ENCODE data around the gene HSD17B10.

HSD17B10 gene

GRCh38 chrX:53398216-53398615, 36.0 kb downstream of the HSD17B10 start:
- Histone ChIP-seq H3K9me2 (replicated peaks; ENCODE audit: low read depth, low read length) (no peaks in the 10 kb centered on the region), H3F3A (ENCODE audit: low read depth) (no peaks in the 10 kb centered on the region), H2AFZ (ENCODE audit: low read length) (no peak overlapping the region), H3K4me1 (ENCODE audit: insufficient read depth, low read length, poor library complexity, severe bottlenecking) (no peaks in the 10 kb centered on the region), H3K4me2 (ENCODE audit: low read depth, low read length, poor library complexity, severe bottlenecking) (no peak overlapping the region), H3K27me3 (ENCODE audit: insufficient read depth, low read length, poor library complexity, severe bottlenecking) (no peaks in the 10 kb centered on the region), H3K79me2 (ENCODE audit: insufficient read depth, low read length) (no peaks in the 10 kb centered on the region), H3K36me3 (ENCODE audit: insufficient read depth, low read length) (peaks cover 54% of the 10 kb centered on the region; the same call in 1 of the 2 replicates), H3K9ac (ENCODE audit: low read depth, low read length, poor library complexity, severe bottlenecking) (no peak overlapping the region), H4K20me1 (ENCODE audit: insufficient read depth, low read length, poor library complexity, severe bottlenecking) (no peaks in the 10 kb centered on the region), H3K9me3 (ENCODE audit: insufficient read depth, low read depth, low read length) (no peaks in the 10 kb centered on the region), H3K4me3 (ENCODE audit: low read length, poor library complexity, severe bottlenecking) (no peak overlapping the region)
- TF ChIP-seq EZH2phosphoT487 (IDR thresholded peaks at IDR 0.05; ENCODE audit: borderline replicate concordance), result no peak
- TF ChIP-seq CTCF (conservative IDR thresholded peaks at IDR 0.05; ENCODE audit: low read length), result no peak

GRCh38 chrX:53395605-53396298, 38.4 kb downstream of the HSD17B10 start:
- no peaks in the 10 kb centered on the region for H3K4me1 ChIP-seq (ENCODE audit: insufficient read depth, low read length, poor library complexity, severe bottlenecking)
- H3K4me3 ChIP-seq (ENCODE audit: low read length, poor library complexity, severe bottlenecking), result no peak overlapping the region
- H3K9me3 ChIP-seq (ENCODE audit: insufficient read depth, low read depth, low read length), result no peaks in the 10 kb centered on the region
- H3F3A ChIP-seq (ENCODE audit: low read depth), result no peaks in the 10 kb centered on the region
- H3K36me3 ChIP-seq (ENCODE audit: insufficient read depth, low read length), result peaks cover 43% of the 10 kb centered on the region; the same call in 1 of the 2 replicates
- H3K9me2 ChIP-seq (replicated peaks; ENCODE audit: low read depth, low read length), result no peaks in the 10 kb centered on the region
- H3K27me3 ChIP-seq (ENCODE audit: insufficient read depth, low read length, poor library complexity, severe bottlenecking), result no peaks in the 10 kb centered on the region
- TF ChIP-seq EZH2phosphoT487 (IDR thresholded peaks at IDR 0.05; ENCODE audit: borderline replicate concordance) (no peak), CTCF (conservative IDR thresholded peaks at IDR 0.05; ENCODE audit: low read length) (no peak)
- H4K20me1 ChIP-seq (ENCODE audit: insufficient read depth, low read length, poor library complexity, severe bottlenecking), result no peaks in the 10 kb centered on the region
- H3K79me2 ChIP-seq (ENCODE audit: insufficient read depth, low read length), result no peaks in the 10 kb centered on the region
- H3K4me2 ChIP-seq (ENCODE audit: low read depth, low read length, poor library complexity, severe bottlenecking), result no peak overlapping the region
- H3K9ac ChIP-seq (ENCODE audit: low read depth, low read length, poor library complexity, severe bottlenecking), result no peak overlapping the region
- H2AFZ ChIP-seq (ENCODE audit: low read length), result no peak overlapping the region

- H3F3A ChIP-seq (ENCODE audit: low read depth), result no peaks in the 10 kb centered on the region
- H3K4me1 ChIP-seq (ENCODE audit: insufficient read depth, low read length, poor library complexity, severe bottlenecking), result no peaks in the 10 kb centered on the region
- peaks cover 70% of the 10 kb centered on the region; the same call in 1 of the 2 replicates for H3K36me3 ChIP-seq (ENCODE audit: insufficient read depth, low read length)
- H2AFZ ChIP-seq (ENCODE audit: low read length), result no peak overlapping the region
- no peak overlapping the region for H3K4me3 ChIP-seq (ENCODE audit: low read length, poor library complexity, severe bottlenecking)
- no peaks in the 10 kb centered on the region for H3K9me3 ChIP-seq (ENCODE audit: insufficient read depth, low read depth, low read length)
- TF ChIP-seq CTCF (conservative IDR thresholded peaks at IDR 0.05; ENCODE audit: low read length), result no peak
- no peak for TF ChIP-seq EZH2phosphoT487 (IDR thresholded peaks at IDR 0.05; ENCODE audit: borderline replicate concordance)
- H3K9me2 ChIP-seq (replicated peaks; ENCODE audit: low read depth, low read length), result no peaks in the 10 kb centered on the region
- H3K79me2 ChIP-seq (ENCODE audit: insufficient read depth, low read length), result no peaks in the 10 kb centered on the region
- H3K27me3 ChIP-seq (ENCODE audit: insufficient read depth, low read length, poor library complexity, severe bottlenecking), result no peaks in the 10 kb centered on the region
- H3K4me2 ChIP-seq (ENCODE audit: low read depth, low read length, poor library complexity, severe bottlenecking), result no peak overlapping the region
- no peak overlapping the region for H3K9ac ChIP-seq (ENCODE audit: low read depth, low read length, poor library complexity, severe bottlenecking)
- H4K20me1 ChIP-seq (ENCODE audit: insufficient read depth, low read length, poor library complexity, severe bottlenecking), result no peaks in the 10 kb centered on the region
Measured at GRCh38 chrX:53383376-53384076, 50.6 kb downstream of the HSD17B10 start.
